GM19035 (cell line): Measurements from ENCODE around the gene ANKRD66.
"Not testable (repeated sequence)": the region's sequence is repeated elsewhere in the genome, so short reads cannot be mapped to it uniquely, and the experiment has no call there.

Source experiments
- ATAC-seq: cut with Tn5 transposase; IDR thresholded peaks from one replicate; pipeline ENCODE4 v1.9.1; 2021; ENCODE audit not compliant: unreplicated experiment

Gene ANKRD66

GRCh38 chr6:46746696-46747095 is at the start of gene ANKRD66:
Gene ANKRD66, plus strand, starts transcription at chr6:46746933. Its CDS starts 5,016 bp downstream, at chr6:46751949.
- no peak for ATAC-seq

GRCh38 chr6:46699970-46700369 is 46.8 kb upstream of the ANKRD66 start:
- ATAC-seq, result no peak

GRCh38 chr6:46704562-46704961 is 42.2 kb upstream of the ANKRD66 start:
- no peak for ATAC-seq

GRCh38 chr6:46706464-46706863 is 40.3 kb upstream of the ANKRD66 start:
- no peak for ATAC-seq

GRCh38 chr6:46711491-46711890 is 35.2 kb upstream of the ANKRD66 start:
- no peak for ATAC-seq

GRCh38 chr6:46715141-46715540 is 31.6 kb upstream of the ANKRD66 start:
- no peak for ATAC-seq

- ATAC-seq, result no peak
Observed at GRCh38 chr6:46719099-46719498, 27.6 kb upstream of the ANKRD66 start.

- ATAC-seq, result no peak
Observed at GRCh38 chr6:46720401-46720800, 26.3 kb upstream of the ANKRD66 start.

- no peak for ATAC-seq
Observed at GRCh38 chr6:46729787-46730326, 16.9 kb upstream of the ANKRD66 start.

GRCh38 chr6:46730921-46731461 is 15.7 kb upstream of the ANKRD66 start:
- ATAC-seq, result no peak

GRCh38 chr6:46733341-46733801 is 13.4 kb upstream of the ANKRD66 start:
- ATAC-seq, result no peak

GRCh38 chr6:46734867-46735719 is 11.6 kb upstream of the ANKRD66 start, which contains the start of gene PLA2G7:
Gene PLA2G7, minus strand, starts transcription at chr6:46735375. Its CDS starts 12,484 bp downstream, at chr6:46722891.
- no peak for ATAC-seq

- no peak for ATAC-seq
Observed at GRCh38 chr6:46735720-46736031, 11.1 kb upstream of the ANKRD66 start.

GRCh38 chr6:46736906-46737305 is 9.8 kb upstream of the ANKRD66 start:
- ATAC-seq, result no peak

- ATAC-seq, result no peak
Observed at GRCh38 chr6:46741482-46741881, 5.3 kb upstream of the ANKRD66 start.

- ATAC-seq, result no peak
Observed at GRCh38 chr6:46741910-46742309, 4.8 kb upstream of the ANKRD66 start.

- no peak for ATAC-seq
Observed at GRCh38 chr6:46743425-46744158, 3.1 kb upstream of the ANKRD66 start.

- ATAC-seq, result not testable (repeated sequence)
Observed at GRCh38 chr6:46744159-46744725, 2.5 kb upstream of the ANKRD66 start.

GRCh38 chr6:46745973-46746372 is 760 bp upstream of the ANKRD66 start:
- ATAC-seq, result no peak

GRCh38 chr6:46748940-46749503 is 2.3 kb downstream of the ANKRD66 start:
- ATAC-seq, result no peak

GRCh38 chr6:46749731-46750130 is 3.0 kb downstream of the ANKRD66 start:
- ATAC-seq, result no peak
